NCI-H345 treated with DMSO at 0.1 percent for 48 hours (cell line): Measurements from ENCODE around the gene CTBP2.

Experiments used
- DNase-seq: peaks from one replicate; lab custom pipeline; 2025; ENCODE audit not compliant: unreplicated experiment; lab: John Stamatoyannopoulos, UW

The CTBP2 gene

GRCh38 chr10:125011926-125012705, 148.2 kb downstream of the CTBP2 start:
- DNase-seq = no peak

- no peak for DNase-seq
These were observed 149.0 kb downstream of the CTBP2 start for GRCh38 chr10:125011171-125011925.

- DNase-seq = no peak
These were observed 150.0 kb downstream of the CTBP2 start for GRCh38 chr10:125010362-125010761.

- no peak for DNase-seq
These were observed 150.7 kb downstream of the CTBP2 start for GRCh38 chr10:125009661-125010161.

- DNase-seq = no peak
These were observed 151.4 kb downstream of the CTBP2 start for GRCh38 chr10:125008689-125009638.

- DNase-seq = no peak
These were observed 152.9 kb downstream of the CTBP2 start for GRCh38 chr10:125007436-125007835.

- no peak for DNase-seq
These were observed 153.4 kb downstream of the CTBP2 start for GRCh38 chr10:125006921-125007426.

- no peak for DNase-seq
These were observed 154.1 kb downstream of the CTBP2 start for GRCh38 chr10:125006188-125006680.

- no peak for DNase-seq
These were observed 154.8 kb downstream of the CTBP2 start for GRCh38 chr10:125005312-125006187.

- no peak for DNase-seq
These were observed 155.6 kb downstream of the CTBP2 start for GRCh38 chr10:125004571-125005311.

- no peak for DNase-seq
These were observed 156.4 kb downstream of the CTBP2 start for GRCh38 chr10:125003901-125004467.

- DNase-seq = no peak
These were observed 157.0 kb downstream of the CTBP2 start for GRCh38 chr10:125003146-125003900.

GRCh38 chr10:125002423-125003145, 157.8 kb downstream of the CTBP2 start:
- DNase-seq = no peak

GRCh38 chr10:125002047-125002422, 158.3 kb downstream of the CTBP2 start:
- DNase-seq = no peak

- no peak for DNase-seq
These were observed 158.9 kb downstream of the CTBP2 start for GRCh38 chr10:125001313-125002046.
